GM10266 (cell line): ENCODE data around the gene LHX2.
"Not testable (repeated sequence)": the region's sequence is repeated elsewhere in the genome, so short reads cannot be mapped to it uniquely, and the experiment has no call there.

ENCODE experiments used
- DNase-seq: peaks from one replicate; pipeline ENCODE4 v3.0.0; 2012; ENCODE audit errors: extremely low spot score
- TF ChIP-seq, protein P1 (sequence below): IDR thresholded peaks from 2 replicates; pipeline ENCODE4 v1.5.1; 2012; ENCODE audit warnings: mild to moderate bottlenecking, low read depth; ENCODE audit not compliant: control insufficient read depth, insufficient read depth; ENCODE audit errors: missing control alignments

The LHX2 gene

DNA sequence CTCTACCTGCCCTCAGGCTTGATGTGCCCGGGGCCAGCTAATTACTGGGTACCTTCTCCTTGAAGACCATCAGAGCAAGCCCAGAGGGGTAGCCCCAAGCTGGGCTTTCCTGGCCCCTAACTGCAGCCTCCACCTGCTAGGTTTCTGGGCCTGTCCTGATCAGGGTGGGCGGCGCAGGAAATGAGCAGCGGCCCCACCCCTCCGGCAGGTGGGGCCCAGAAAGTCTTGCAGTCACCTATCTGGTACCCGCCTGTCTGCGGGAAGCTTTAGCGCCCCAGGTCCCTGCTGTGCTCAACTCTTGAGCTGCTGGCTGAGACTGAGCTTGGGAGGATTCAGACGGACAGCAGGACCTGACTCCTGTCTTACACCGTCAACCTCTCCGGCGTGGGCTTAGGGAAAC, 37.1 kb upstream of the LHX2 start:
- no peak for DNase-seq
- TF ChIP-seq, protein P1, sequence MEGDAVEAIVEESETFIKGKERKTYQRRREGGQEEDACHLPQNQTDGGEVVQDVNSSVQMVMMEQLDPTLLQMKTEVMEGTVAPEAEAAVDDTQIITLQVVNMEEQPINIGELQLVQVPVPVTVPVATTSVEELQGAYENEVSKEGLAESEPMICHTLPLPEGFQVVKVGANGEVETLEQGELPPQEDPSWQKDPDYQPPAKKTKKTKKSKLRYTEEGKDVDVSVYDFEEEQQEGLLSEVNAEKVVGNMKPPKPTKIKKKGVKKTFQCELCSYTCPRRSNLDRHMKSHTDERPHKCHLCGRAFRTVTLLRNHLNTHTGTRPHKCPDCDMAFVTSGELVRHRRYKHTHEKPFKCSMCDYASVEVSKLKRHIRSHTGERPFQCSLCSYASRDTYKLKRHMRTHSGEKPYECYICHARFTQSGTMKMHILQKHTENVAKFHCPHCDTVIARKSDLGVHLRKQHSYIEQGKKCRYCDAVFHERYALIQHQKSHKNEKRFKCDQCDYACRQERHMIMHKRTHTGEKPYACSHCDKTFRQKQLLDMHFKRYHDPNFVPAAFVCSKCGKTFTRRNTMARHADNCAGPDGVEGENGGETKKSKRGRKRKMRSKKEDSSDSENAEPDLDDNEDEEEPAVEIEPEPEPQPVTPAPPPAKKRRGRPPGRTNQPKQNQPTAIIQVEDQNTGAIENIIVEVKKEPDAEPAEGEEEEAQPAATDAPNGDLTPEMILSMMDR, result no peak

DNA sequence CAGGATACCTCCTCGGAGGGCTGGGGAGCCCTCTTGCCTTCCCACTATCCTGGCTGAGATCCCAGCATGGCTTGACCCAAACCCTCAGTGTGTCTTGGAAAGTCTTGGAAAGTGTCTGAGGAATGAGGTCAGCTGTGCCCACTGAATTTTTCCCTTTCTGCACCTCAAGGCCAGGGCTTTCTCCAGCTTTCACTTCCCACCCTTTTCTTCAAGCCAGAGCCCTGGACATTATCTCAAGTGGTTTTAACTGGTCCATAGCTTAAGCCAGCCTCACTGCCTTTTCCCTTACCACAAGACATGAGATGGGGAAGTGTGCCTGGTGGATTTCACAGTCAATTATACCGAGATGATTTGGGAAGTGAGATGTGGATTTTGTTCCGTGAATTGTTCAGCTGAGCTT, 35.7 kb upstream of the LHX2 start:
- no peak for DNase-seq
- TF ChIP-seq, protein P1, result no peak

DNA sequence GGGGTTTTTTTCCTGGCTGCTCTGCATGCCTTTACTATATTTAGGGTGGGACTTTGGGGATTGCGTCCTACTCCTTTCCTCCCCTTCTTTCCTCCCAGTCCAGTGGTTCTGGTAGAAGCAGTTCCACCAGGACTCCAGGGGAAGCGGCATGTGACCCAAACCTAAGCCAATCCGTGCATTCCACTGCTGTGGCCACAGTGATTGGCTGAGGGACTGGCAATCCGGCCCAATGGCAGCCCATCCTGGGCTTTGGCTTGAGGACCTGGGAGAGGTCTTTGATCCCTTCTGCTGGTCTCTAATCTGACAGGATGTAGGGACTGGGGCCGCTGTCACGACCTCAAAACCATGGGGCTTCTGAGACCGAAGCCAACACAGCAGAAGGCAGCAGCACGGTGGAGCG, 35.0 kb upstream of the LHX2 start:
- DNase-seq, result not testable (repeated sequence)

DNA sequence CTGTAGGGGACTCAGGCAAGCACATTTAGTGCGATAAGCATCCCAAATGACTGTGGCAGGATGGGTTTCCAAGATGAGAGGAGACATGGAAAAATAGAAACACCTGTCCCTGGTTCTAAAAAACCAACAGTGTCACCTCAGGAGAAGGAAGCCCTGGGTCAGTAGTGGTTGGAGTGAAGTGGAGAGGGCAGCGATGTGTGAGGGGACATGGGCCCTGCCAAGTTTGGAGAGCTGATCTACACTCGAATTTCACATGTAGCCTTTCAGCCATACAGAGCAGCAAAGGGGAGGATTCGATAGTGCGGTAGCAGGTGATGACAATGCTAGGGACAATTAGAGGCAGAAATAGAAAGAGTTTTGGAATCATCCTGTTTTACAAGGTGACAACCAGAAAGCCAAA, 32.6 kb upstream of the LHX2 start:
- TF ChIP-seq, protein P1, result no peak
- DNase-seq, result no peak

DNA sequence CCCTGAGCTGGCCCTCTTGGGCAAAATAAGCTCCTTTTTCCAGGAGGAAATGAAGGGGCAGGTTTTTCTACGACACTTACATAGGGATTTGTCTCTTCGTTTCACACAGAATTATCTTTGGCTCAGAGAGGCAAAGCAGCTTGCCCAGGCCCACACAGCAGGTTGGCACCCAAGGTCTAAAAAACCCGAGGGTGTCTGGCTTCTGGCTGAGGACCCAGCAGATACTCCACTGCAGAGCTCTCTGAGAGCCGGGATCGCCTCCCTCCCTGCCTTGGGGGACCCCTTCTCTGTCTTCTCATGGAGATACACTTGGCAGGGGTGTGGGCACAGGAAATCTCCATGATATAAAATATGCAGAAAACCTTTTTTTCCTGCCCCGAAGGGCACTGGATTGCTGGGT, 29.0 kb upstream of the LHX2 start:
- DNase-seq, result no peak
- TF ChIP-seq, protein P1, result no peak

DNA sequence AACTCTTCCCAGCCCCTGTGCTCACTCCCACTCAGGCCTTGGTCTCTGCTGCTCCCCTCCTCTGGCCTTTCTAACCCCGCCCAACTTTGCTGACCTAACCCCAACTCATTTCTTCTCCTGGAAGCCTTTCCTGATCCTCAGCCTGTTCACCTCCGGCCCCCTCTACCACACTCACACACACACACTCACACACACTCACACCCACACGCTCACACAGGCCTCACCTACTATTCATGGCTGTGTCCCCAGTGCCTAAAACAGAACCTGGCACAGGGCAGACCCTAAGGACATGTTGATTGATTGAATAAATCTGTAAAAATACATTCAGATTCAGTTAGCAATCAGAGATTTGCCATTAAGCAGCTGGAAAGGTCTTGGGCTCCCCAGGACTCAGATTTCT, 28.5 kb upstream of the LHX2 start:
- TF ChIP-seq, protein P1, result no peak
- no peak for DNase-seq

DNA sequence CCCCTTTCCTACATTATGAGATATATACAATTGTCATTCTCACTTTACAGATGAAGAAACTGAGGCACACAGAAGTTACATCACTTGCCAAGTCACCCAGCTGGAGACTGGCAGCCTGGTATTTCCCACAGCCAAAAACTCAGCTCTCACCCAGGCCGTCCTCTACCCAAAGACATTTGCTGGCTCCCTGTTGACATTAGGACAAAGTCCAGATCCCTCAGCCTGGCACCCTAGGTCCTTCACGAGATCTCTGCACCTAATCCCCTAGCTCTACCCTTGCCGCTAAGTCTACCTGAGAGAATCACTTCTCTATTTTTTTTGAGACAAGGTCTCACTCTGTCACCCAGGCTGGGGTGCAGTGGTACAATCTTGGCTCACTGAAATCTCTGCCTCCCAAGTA, 26.8 kb upstream of the LHX2 start:
- TF ChIP-seq, protein P1, result no peak
- DNase-seq, result no peak

DNA sequence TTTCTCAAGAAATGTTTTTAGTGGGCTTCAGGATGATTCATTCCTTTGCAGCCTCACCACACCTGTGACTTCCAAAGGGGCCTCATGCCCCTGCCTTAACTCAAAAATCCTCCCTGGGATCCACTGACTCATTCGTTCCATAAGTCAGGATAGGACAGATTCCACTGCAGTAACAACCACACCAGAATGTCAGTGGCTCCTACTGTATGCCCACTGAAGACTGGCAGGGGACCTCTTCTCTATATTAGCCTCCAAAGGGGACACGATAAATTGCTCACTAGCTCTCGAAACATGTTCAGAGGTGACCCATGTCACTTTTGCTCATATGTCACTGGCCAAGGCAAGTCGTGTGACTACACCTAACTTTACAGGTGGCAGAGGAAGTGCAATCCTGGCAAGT, 25.7 kb upstream of the LHX2 start:
- no peak for DNase-seq
- TF ChIP-seq, protein P1, result no peak
